ENCODE data around the gene DCUN1D1. TPM values are rescaled to one million over a fixed set of nuclear protein-coding genes. Genes with fewer than 3 reads are reported as not detected.

DCUN1D1 gene
- polyA plus RNA-seq, 3 donors = 4.8 to 12.3 (median 8.7) TPM

DNA sequence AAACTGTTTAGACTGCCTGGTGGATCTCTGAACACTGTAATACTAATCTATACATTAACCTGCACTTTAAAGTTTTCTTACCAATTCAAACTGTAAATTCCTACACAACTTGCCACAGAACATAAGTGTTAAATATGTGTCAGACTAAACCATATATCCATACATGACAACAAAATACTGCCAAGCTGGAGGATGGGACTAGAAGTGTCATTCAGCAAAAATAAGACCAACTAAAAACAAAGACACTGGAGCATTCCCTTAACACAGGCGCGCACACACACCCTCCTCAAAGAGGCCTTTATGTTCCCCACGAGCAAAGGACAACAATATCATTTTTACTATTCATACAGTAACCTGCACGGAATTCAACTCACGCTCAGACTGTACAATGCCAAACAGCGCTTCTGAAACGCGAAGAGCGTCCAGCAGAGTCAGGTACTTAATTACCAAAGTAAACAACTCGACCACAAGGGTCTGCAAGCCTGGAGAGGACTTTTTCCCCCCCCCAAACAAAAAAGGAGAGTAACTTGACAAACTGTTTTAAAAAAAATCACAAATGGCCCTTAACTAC is 1.1 kb downstream of the DCUN1D1 start:
- WGBS, 3 donors = 3 to 5% (median 4%) methylated on average over 10 of the region's 10 CpGs
- no peak overlapping the region for H3K27ac ChIP-seq (ENCODE audit: low read depth, low read length)

DNA sequence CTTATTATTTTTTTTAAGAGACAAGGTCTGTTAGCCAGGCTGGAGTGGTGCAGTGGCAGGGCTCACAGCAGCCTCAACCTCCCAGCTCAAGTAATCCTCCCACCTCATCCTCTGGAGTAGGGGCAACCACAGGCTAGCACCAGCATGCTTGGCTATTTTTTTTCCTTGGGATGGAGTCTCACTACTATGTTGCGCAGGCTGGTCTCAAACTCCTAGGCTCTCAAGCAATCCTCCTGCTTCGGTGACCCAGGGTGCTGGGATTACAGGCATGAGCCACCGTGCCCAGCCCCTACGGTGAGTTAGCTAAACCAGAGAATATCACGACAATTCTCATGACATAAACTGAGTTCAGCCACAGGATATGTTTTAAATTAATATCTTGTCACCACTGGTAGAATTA is 2.0 kb downstream of the DCUN1D1 start:
- no peak overlapping the region for H3K27ac ChIP-seq (ENCODE audit: low read depth, low read length)
- 74 to 80% (median 76%) methylated on average over 5 of the region's 5 CpGs for WGBS, 3 donors

DNA sequence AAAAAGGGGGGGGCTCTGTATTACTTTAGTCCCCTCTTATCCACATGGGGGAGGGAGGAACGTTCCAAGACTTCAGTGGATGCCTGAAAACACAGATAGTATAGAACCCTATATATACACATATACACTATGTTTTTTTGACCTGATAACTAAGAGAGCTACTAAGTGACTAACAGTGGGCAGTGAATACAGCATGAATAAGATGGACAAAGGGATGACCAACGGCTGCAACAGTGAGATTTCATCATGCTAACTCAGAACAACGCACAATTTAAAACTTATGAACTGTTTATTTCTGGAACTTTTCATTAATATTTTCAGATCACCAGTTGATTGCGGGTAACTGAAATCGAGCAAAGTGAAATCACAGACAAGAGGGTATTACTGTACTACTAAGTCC is 7.3 kb downstream of the DCUN1D1 start:
- no peak overlapping the region for H3K27ac ChIP-seq (ENCODE audit: low read depth, low read length)
- 92 to 95% (median 95%) methylated on average over 5 of the region's 5 CpGs for WGBS, 3 donors

DNA sequence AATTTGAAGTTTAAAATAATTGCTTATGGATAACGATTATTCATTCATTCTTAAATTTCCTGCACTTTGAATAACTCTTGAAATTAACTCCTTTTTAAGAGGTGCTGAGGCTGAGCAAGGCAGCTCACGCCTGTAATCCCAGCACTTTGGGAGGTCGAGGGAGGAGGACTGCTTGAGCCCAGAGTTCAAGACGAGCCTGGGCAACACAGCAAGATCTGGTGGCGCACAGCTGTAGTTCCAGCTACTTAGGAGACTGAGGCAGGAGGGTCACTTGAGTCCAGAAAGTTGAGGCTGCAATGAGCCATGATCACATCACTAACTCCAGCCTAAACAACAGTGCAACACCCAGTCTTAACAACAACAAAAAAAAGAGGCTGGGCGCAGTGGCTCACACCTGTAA is 8.0 kb downstream of the DCUN1D1 start:
- WGBS, 3 donors = 88 to 93% (median 92%) methylated on average over 6 of the region's 6 CpGs
- H3K27ac ChIP-seq (ENCODE audit: low read depth, low read length) = no peak overlapping the region

DNA sequence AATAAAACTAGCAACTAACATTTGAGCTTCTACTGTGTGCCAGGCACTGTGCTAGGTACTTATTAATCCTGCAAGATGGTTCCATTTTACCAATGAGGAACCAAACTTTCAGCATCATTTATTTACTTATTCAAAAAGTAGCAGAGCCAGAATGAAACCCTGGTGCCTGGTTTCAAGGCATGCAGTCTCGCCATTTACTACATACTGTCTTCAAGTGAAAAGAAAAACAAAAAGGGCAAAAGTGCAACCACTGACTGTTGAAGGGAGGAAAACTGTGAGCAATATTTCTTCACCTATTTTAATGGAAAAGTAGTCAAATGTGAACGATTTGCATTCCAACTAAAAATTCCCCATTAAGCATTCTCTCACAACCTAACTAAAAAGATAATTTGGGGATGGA is 8.7 kb downstream of the DCUN1D1 start:
- H3K27ac ChIP-seq (ENCODE audit: low read depth, low read length) = no peak overlapping the region
- 76 to 77% (median 77%) methylated on average over 2 of the region's 2 CpGs for WGBS, 3 donors

DNA sequence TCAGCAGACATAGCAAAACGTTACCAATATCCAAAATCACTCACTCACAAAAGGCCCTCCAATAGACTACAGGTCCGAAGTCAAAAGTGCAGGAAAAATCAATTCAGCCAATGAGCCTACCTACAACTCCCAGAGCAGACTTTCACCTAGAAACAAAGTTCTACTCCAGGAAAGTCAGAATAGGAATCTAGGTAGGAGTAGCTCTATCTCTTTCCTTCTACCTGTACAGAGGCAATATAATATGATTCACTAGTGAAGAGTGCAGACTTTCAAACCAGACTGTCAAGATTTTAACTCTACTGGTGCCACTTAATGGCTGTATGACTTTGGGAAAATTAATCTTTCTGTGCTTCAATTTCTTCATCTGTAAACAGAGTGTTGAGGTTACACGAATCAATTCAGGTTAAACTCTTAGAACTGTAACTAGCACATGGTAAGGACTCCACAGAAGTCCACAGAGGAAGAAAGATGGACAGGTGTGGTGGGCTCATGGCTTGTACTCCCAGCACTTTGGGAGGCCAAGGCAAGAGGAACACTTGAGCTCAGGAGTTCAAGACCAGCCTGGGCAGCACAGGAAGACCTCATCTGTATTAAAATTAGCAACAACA is 9.4 kb downstream of the DCUN1D1 start:
- 31 to 85% (median 83%) methylated on average over 3 of the region's 3 CpGs for WGBS, 3 donors
- H3K27ac ChIP-seq (ENCODE audit: low read depth, low read length) = no peak overlapping the region

DNA sequence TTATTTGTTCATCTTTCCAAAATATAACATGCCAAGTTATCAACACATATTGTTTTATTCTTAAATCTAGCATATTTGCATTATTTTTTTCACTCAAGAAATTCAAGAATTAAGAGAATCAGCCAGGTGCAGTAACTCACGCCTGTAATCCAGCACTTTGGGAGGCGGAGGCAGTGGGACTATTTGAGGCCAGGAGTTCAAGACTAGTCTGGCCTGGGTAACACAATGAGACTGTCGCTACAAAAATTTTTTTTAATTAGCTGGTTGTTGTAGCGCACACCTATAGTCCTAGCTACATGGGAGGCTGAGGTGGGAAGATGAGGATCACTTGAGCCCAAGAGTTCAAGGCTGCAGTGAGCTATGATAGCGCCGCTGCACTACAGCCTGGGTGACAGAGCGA is 10.5 kb downstream of the DCUN1D1 start:
- 87 to 96% (median 96%) methylated on average over 7 of the region's 7 CpGs for WGBS, 3 donors
- no peak overlapping the region for H3K27ac ChIP-seq (ENCODE audit: low read depth, low read length)

DNA sequence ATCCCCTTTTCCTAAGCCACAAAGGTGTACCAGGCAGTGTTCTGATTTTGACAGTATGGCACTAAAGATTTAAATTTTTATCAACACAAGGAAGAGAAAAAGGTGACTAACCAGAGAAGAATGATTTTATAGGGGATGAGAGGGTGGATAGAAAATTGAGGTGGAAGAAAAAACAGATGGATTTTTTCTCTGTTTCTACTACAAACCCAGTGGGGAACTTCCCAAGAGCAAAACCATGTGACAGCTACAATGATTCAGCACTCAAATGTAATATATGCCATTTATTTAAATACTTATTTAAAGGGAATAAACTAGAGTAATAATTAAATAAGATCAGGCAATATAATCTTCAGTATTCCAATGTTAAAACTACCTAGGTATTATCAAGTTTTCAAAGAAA is 11.1 kb downstream of the DCUN1D1 start:
- no peak overlapping the region for H3K27ac ChIP-seq (ENCODE audit: low read depth, low read length)

DNA sequence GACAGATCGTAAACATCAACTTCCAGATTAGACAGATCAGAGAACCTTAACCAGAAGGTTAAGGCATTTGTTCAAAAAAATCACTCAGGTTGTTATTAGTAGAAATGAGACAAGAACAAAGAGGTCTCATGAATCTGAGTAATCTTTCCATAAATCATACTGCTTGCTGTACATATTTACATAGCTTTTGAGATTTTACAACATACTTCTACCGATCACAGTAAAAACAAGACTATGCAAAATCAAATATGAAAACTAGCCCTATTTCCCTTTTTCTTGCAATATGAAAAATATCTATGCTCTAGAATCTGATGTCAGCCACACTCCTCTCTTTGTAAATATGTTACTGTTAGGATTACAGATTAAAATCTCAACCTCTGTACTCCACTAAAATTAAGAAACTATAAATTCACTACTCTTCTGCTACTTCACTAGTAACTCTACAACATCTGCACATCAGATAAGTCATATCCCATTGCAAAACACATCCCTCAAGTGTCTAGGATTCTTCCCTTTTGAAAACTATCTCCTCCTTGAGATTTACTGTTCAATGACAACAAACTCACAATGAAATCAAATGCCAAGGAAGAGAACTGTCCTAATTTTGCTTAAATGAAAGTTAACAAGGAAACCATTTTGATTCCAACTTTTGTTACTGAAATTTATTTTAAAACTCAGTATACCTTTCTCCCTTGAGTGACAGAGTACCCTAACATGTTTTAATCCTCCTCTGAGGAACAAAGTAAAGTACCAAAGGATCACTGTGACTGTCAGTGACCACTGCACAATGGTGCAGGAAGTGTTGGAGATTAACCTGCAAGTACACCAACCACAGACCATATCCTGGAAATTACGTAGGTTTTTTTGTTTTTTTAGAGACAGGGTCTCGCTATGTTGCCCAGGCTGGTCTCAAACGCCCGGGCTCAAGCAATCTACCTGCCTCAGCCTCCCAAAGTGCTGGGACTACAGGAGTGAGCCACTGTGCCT is 12.8 kb downstream of the DCUN1D1 start:
- WGBS, 3 donors = 71 to 75% (median 74%) methylated on average over 6 of the region's 6 CpGs
- H3K27ac ChIP-seq (ENCODE audit: low read depth, low read length) = no peak overlapping the region

DNA sequence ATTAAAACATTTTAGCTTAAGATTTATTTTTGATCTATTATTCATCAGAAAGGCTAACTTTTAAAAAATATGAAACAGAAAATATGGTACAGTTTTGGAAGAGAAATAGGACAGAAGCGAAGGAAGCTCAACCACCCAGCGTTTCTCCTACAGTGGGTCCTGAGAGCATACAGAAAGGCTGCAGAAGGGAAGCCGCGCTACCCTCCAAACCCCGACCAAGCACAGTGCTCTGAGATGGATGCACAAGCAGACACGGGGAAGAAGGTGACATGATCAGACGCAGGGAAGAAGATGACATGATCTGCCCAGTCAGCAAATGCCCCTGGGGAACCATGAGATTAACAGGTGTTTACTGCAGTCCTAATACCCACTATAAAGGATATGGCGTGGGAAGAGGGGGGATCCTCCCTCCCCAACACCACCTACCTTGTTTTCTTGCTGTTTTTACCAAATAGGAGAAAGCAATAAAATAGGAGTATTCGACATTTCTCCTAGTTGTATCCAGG is 14.4 kb downstream of the DCUN1D1 start:
- WGBS, 3 donors = 86 to 90% (median 88%) methylated on average over 9 of the region's 9 CpGs
- no peak overlapping the region for H3K27ac ChIP-seq (ENCODE audit: low read depth, low read length)

DNA sequence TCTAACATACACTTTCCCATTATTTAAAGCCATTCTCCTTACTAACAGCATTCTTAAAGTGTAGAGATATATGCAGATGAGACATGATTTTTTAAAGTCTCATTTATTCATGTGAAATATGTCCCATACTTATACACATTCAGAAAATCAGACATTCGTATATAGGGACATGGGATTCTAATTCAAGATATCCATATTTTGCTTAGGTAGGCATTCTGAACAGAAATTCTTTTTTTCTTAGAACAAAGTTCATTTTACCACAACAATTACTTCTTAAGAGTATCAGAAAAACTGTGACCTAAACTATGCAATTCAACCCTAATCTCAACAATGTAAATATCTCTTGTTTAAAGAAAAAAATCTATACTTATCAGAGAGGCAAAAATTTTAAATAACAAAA is 16.2 kb downstream of the DCUN1D1 start:
- H3K27ac ChIP-seq (ENCODE audit: low read depth, low read length) = no peak overlapping the region
- WGBS, 3 donors = 64 to 97% (median 93%) methylated on average over 1 of the region's 1 CpG

DNA sequence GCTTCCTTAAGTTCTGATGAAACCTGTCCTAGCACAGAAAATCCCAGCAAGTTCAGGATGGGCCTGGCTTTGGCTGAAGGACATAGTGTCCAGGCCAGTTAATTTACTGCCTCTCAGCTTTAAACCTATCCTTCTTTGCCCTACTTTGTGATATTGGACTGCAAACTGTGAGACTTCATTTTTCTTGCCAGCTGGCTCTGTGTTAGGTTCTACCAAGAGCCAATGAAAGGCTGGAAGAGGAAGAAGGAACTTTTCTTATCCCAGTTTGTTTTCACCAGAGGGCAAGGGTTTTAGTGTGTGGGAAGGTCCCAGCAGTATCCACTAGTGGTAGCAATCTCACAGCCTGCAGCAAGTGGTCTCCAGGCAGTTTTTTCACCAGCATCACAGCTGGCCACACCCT is 18.2 kb downstream of the DCUN1D1 start:
- H3K27ac ChIP-seq (ENCODE audit: low read depth, low read length) = no peak overlapping the region

DNA sequence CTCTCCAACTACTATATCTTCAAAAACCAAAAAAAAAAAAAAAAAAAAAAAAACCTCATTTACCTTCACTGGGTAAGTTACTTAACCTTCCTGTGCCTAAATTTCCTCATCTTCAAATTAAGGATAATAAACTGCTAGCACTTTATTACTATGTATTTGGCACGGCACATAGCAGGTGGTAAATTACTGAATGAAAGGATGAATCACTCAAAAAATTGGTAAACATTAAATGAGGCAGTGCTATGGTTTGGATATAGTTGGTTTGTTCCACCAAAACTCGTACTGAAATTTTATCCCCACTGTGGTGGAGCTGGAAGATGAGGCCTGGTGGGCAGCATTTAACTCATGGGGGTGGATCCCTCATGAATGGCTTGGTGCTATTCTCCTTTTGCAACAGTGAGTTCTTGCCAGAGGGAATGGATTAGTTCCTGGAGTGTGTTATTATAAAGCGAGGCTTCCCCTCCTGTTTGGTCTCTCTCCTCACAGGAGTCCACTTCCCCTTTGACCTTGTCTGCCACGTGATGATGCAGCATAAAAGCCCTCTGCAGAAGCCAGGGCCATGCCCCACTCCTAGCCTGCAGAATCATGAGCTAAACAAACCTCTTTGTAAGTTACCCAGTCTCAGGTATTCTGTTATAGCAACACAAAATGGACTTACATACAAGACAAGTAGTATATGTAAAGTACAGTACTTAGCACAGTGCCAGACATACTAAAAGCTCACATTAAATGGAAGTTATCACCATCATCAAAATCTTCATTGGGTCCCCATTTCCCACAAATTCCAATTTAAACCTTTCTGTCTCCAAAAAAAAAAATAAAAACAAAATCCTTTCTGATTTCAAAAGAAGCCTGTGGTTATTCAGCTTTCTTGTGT is 20.6 kb downstream of the DCUN1D1 start:
- WGBS, 3 donors = 39 to 70% (median 41%) methylated on average over 4 of the region's 4 CpGs
- no peak overlapping the region for H3K27ac ChIP-seq (ENCODE audit: low read depth, low read length)

DNA sequence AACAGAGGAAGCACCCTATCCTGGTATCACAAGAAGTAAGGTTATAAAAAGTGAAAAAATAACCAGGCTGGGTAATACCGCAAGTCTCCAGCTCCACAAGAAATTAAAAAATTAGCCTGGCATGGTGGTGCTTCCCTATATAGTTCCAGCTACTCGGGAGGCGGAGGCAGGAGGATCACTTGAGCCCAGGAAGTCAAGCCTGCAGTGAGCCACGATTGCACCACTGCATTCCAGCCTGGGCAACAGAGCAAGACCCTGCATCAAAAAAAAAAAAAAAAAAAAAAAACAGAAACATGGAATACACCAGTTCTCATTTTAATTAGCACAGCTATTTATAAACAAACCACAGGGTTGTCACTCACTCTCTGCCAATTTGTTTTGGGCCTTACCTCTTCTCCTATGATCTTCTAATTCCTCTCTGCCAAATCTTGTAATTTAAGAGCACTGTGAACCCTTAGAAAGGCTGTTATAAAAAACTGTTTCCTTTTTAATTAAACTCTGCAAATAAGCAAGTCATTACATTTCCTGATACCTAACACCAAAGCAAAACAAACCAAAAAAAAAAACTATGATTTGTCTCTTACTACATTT is 22.6 kb downstream of the DCUN1D1 start:
- whole genome bisulfite sequencing, 3 donors = 89 to 97% (median 90%) methylated on average over 4 of the region's 4 CpGs
- no peak overlapping the region for H3K27ac ChIP-seq (ENCODE audit: low read depth, low read length)

DNA sequence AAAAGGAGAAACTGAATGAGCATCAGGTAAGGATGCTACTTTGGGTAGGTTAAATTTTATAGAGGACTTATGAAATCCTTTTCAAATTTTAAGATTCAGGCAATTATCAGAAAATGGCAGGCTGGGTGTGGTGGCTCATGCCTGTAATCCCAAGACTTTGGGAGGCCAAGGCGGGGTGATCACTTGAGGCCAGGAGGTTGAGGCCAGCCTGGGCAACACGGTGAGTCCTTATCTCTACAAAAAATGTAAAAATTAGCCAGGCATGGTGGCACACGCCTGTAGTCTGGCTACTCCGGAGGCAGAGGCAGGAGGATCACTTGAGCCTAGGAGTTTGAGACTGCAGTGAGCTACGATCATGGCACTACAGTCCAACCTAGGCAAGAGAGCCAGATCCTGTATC is 23.1 kb downstream of the DCUN1D1 start:
- no peak overlapping the region for H3K27ac ChIP-seq (ENCODE audit: low read depth, low read length)
- 95 to 97% (median 97%) methylated on average over 5 of the region's 5 CpGs for WGBS, 3 donors

DNA sequence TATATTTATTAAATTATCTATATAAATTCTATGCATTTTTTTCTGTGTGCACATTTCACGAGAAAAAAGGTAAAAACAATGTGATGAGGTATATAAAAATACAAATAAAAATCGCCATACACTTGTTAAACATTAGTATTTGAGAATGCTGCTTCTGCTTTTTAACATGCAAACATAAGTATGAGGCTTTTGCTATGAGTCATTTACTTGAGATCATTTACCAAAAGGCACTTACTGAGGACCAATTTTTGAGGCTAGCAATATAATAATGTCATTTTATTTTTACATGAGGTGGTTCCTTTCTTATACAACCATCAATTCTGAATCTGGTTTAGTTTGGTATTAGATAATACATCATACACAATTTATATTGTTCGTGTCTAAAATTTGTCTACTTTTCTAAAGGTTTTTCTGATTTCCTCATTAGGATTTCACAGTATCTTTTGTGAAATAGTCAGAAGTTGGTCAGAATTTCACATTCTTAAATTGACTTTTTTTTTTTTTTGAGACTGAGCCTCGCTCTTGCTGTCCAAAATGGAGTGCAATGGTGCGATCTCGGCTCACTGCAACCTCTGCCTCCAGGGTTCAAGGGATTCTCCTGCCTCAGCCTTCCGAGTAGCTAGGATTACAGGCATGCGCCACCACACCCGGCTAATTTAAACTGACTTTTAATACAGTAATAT is 25.6 kb downstream of the DCUN1D1 start:
- WGBS, 3 donors = 72 to 90% (median 75%) methylated on average over 9 of the region's 9 CpGs
- H3K27ac ChIP-seq (ENCODE audit: low read depth, low read length) = no peak overlapping the region

DNA sequence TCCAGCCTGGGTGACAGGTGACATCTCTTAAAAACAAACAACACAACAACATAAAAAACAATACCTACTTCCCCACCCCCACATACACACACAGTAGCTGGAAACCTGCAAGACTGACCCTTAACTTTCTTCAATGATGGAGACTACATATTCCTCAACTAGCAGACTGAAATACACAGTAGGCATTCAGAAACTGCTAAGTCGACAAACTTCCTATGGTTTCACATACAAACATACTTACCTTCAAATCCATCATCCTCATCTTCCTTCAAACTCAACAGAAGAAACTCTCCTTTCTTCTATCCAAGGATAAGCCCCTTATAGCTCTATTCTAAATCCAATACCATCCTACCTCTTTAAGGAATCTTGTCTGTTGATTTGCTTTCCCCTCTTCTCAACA is 30.6 kb downstream of the DCUN1D1 start:
- 93 to 100% (median 95%) methylated on average over 1 of the region's 1 CpG for WGBS, 3 donors

DNA sequence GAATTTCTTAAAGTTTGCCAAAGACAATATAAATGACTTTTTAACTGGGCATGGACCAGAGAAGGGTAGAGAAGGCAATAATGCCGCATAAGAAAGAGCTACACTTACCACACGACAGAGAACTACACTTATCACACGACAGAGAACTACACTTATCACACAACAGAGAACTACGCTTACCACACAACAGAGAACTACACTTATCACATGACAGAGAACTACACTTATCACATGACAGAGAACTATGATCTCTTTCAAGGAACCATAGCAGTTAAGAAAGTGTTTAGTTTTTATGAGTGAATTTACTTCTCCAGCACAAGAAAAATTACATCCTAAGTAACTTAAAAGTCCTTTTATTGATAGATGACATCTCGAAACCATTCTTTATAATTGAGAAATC is 32.0 kb downstream of the DCUN1D1 start:
- H3K27ac ChIP-seq (ENCODE audit: low read depth, low read length) = no peak overlapping the region
- 90 to 94% (median 91%) methylated on average over 5 of the region's 5 CpGs for WGBS, 3 donors

More for the DNA sequence above, 30.6 kb downstream of the DCUN1D1 start:
- H3K27ac ChIP-seq (ENCODE audit: low read depth, low read length) = no peak overlapping the region

All from adipose tissue (tissue), 3 donors.